GM12874 (cell line): Measurements from ENCODE around the gene C1QTNF5.

Experiments
- TF ChIP-seq, protein P1 (sequence below): IDR thresholded peaks from 2 replicates; pipeline ENCODE4 v1.5.1; 2011; ENCODE audit warnings: low read depth, mild to moderate bottlenecking, control low read depth, low read length, moderate library complexity; ENCODE audit not compliant: insufficient read depth

C1QTNF5 gene

DNA sequence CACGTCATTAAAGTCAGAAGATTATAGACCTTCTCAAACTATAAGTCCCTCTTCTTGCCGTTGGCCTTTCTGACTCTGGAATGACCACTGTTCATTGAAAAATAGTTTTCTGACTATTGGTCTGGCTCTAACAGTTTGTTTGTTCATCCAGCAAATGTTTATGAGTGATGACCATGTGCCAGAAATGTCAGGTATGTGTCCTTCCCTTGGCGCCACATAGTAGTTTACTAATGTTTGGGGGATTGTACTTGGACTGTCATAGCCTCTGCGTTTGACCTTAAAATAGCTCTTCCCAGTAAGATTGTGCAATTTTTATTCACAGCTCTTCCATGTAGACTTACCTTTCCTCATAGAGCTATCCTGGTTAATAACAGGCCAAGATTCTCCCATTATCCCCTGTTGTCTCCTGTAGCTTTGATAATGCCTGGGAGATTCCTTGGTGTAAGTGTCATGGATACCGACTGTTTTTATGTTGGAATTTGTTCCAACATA, 37.4 kb downstream of the C1QTNF5 start:
- TF ChIP-seq, protein P1, sequence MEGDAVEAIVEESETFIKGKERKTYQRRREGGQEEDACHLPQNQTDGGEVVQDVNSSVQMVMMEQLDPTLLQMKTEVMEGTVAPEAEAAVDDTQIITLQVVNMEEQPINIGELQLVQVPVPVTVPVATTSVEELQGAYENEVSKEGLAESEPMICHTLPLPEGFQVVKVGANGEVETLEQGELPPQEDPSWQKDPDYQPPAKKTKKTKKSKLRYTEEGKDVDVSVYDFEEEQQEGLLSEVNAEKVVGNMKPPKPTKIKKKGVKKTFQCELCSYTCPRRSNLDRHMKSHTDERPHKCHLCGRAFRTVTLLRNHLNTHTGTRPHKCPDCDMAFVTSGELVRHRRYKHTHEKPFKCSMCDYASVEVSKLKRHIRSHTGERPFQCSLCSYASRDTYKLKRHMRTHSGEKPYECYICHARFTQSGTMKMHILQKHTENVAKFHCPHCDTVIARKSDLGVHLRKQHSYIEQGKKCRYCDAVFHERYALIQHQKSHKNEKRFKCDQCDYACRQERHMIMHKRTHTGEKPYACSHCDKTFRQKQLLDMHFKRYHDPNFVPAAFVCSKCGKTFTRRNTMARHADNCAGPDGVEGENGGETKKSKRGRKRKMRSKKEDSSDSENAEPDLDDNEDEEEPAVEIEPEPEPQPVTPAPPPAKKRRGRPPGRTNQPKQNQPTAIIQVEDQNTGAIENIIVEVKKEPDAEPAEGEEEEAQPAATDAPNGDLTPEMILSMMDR = no peak

- TF ChIP-seq, protein P1 = no peak
Observed at GRCh38 chr11:119300198-119300964, 40.3 kb downstream of the C1QTNF5 start.

GRCh38 chr11:119299416-119299815, 41.3 kb downstream of the C1QTNF5 start:
- TF ChIP-seq, protein P1 = no peak

GRCh38 chr11:119298726-119299125, 42.0 kb downstream of the C1QTNF5 start:
- TF ChIP-seq, protein P1 = no peak

DNA sequence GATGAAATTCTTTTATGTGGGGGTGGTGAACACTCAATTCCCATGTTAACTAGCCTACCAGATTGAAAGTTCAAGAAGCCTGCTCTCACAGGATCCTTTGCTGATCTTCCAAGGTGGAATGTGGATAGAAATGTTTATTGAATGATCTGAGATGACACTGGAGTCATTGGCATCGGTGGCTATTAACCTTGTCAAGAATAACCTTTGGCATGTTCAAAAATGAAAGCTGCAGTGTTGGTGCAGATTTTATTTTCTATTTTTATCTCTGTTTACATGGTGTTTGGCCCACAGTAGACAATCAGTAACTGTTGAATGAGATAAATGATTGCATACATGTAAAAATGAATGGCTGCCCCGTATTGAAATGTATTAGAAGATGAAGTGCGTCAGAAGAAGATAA, 42.7 kb downstream of the C1QTNF5 start:
- TF ChIP-seq, protein P1 = no peak

GRCh38 chr11:119295178-119295577, 45.5 kb downstream of the C1QTNF5 start:
- TF ChIP-seq, protein P1 = no peak

- TF ChIP-seq, protein P1 = no peak
Observed at GRCh38 chr11:119293461-119293860, 47.2 kb downstream of the C1QTNF5 start.
